GM19467 (cell line): Measurements from ENCODE around the gene AFAP1.

Source experiments
- ATAC-seq: cut with Tn5 transposase; IDR thresholded peaks from one replicate; pipeline ENCODE4 v1.9.1; 2021; ENCODE audit warnings: mild to moderate bottlenecking, moderate library complexity; ENCODE audit not compliant: unreplicated experiment

The AFAP1 gene

GRCh38 chr4:7708981-7709380, 230.7 kb downstream of the AFAP1 start:
- ATAC-seq = no peak
